ENCODE data around the gene CTNNAL1.

DNA sequence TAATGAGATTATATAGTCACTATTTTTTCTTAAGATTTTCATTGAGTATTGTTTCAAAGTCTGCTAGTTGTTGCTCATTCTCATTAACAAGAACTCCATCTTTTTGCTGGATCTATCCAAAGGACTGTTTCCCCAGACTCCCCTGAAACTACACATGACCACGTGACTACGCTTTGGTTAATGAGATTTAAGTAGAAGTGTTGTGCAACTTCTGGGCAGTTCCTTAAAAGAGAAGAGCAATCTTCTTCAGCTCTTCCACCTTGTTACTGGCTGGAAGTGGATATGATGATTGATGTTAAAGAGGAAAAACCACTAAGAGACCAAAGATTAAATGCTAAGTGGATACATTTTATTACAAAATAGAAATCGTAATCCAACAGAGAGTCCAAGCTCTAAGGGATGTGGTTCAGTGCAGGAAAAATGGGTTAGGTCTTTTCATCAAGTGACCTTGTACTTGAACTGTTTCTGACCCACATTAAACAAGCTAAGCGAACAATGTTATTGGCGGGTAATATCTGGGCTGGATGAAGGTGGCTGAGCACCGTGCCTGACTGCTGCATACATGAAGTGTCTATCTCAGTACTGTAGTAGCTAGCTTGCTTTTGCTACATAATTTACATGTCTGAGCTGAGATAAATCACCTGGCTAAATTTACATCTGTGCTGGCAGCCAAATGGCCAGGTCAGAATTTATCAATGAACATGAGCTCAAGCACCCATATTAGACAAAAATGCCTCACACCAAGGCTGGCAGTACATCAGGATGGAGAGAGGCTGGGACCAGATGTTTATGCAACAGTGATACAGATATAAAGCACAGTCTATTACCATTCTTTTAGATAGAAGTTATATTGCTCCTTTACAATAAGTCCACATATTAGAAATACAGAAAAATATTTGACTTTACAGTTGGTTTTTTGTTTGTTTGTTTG lies 7.5 kb upstream of the CTNNAL1 start:
- no peak for TF ChIP-seq ZEB2 (IDR thresholded peaks at IDR 0.05)
- TF ChIP-seq, protein P1, sequence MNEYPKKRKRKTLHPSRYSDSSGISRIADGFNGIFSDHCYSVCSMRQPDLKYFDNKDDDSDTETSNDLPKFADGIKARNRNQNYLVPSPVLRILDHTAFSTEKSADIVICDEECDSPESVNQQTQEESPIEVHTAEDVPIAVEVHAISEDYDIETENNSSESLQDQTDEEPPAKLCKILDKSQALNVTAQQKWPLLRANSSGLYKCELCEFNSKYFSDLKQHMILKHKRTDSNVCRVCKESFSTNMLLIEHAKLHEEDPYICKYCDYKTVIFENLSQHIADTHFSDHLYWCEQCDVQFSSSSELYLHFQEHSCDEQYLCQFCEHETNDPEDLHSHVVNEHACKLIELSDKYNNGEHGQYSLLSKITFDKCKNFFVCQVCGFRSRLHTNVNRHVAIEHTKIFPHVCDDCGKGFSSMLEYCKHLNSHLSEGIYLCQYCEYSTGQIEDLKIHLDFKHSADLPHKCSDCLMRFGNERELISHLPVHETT (CRISPR knock-in tag; conservative IDR thresholded peaks at IDR 0.05 in 1 of 2, IDR thresholded peaks at IDR 0.05 in 1 of 2), result no peak
- TF ChIP-seq, protein P2, sequence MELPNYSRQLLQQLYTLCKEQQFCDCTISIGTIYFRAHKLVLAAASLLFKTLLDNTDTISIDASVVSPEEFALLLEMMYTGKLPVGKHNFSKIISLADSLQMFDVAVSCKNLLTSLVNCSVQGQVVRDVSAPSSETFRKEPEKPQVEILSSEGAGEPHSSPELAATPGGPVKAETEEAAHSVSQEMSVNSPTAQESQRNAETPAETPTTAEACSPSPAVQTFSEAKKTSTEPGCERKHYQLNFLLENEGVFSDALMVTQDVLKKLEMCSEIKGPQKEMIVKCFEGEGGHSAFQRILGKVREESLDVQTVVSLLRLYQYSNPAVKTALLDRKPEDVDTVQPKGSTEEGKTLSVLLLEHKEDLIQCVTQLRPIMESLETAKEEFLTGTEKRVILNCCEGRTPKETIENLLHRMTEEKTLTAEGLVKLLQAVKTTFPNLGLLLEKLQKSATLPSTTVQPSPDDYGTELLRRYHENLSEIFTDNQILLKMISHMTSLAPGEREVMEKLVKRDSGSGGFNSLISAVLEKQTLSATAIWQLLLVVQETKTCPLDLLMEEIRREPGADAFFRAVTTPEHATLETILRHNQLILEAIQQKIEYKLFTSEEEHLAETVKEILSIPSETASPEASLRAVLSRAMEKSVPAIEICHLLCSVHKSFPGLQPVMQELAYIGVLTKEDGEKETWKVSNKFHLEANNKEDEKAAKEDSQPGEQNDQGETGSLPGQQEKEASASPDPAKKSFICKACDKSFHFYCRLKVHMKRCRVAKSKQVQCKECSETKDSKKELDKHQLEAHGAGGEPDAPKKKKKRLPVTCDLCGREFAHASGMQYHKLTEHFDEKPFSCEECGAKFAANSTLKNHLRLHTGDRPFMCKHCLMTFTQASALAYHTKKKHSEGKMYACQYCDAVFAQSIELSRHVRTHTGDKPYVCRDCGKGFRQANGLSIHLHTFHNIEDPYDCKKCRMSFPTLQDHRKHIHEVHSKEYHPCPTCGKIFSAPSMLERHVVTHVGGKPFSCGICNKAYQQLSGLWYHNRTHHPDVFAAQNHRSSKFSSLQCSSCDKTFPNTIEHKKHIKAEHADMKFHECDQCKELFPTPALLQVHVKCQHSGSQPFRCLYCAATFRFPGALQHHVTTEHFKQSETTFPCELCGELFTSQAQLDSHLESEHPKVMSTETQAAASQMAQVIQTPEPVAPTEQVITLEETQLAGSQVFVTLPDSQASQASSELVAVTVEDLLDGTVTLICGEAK (IDR thresholded peaks at IDR 0.05), result no peak
- TF ChIP-seq, protein P2 (CRISPR knock-in tag; IDR thresholded peaks at IDR 0.05), result no peak
- TF ChIP-seq ZBTB1 (CRISPR knock-in tag; IDR thresholded peaks at IDR 0.05; ENCODE audit: borderline replicate concordance, low read depth), result no peak
